Central memory CD4-positive, alpha-beta T cell (primary cell): ENCODE measurements around the gene GAN.

Experiments used
- DNase-seq: peaks from one replicate; pipeline ENCODE4 v3.0.0; 2022
- total RNA-seq, 3 experiments: gene quantifications; one replicate each; lab custom pipeline; 2026; lab: John Stamatoyannopoulos, UW

The GAN gene, protein sequence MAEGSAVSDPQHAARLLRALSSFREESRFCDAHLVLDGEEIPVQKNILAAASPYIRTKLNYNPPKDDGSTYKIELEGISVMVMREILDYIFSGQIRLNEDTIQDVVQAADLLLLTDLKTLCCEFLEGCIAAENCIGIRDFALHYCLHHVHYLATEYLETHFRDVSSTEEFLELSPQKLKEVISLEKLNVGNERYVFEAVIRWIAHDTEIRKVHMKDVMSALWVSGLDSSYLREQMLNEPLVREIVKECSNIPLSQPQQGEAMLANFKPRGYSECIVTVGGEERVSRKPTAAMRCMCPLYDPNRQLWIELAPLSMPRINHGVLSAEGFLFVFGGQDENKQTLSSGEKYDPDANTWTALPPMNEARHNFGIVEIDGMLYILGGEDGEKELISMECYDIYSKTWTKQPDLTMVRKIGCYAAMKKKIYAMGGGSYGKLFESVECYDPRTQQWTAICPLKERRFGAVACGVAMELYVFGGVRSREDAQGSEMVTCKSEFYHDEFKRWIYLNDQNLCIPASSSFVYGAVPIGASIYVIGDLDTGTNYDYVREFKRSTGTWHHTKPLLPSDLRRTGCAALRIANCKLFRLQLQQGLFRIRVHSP
- total RNA-seq: 31.8 to 73.4 (median 47.1) reads per million in 3 experiments

DNA sequence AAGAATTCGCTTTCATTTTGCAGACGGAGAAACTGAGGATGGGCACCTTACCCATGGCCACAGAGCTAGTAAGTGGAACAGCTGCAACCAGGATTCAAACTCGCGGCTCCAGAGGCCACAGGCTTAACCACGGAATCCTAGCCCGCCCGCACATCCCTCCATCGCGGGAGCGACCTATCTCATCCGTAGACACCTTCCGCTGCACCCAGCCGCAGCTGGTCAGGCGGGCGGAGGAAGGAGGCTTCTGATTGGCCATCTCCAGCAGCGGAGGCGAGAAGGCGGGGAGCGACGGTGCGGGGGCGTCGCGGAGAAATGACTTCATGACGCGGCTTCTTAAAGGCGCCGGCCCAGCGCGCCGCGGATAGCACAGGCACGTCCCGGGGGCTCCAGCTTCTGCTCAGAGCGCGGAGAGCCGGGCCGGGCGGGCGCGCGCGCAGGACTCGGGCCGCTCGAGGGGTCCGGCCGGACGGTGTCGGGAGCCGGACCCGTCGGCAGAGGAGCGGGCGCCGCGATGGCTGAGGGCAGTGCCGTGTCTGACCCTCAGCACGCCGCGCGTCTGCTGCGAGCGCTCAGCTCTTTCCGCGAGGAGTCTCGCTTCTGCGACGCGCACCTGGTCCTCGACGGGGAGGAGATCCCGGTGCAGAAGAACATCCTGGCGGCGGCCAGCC, at the start of gene GAN:
TSS of gene GAN (plus strand) at position 360 of the 668 bp plus-strand sequence. CDS start at position 512, 152 bp downstream.
- DNase-seq: peak; percentile 93

DNA sequence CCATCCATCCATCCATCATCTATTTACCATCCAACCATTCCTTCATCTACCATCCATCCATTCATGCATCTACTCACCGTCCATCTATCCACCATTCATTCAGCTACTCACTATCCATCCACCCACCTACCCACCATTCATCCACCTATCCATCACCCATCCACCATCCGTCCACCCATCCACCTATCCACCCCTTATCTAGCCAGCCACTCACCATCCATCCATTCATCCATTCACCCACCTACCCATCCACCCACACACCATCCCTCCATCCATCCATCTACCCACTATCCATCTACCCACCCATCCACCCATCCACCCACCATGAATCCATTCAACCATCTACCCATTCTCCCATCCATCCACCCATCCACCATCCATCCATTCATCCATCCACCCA, 49.7 kb upstream of the GAN start:
- no peak for DNase-seq

DNA sequence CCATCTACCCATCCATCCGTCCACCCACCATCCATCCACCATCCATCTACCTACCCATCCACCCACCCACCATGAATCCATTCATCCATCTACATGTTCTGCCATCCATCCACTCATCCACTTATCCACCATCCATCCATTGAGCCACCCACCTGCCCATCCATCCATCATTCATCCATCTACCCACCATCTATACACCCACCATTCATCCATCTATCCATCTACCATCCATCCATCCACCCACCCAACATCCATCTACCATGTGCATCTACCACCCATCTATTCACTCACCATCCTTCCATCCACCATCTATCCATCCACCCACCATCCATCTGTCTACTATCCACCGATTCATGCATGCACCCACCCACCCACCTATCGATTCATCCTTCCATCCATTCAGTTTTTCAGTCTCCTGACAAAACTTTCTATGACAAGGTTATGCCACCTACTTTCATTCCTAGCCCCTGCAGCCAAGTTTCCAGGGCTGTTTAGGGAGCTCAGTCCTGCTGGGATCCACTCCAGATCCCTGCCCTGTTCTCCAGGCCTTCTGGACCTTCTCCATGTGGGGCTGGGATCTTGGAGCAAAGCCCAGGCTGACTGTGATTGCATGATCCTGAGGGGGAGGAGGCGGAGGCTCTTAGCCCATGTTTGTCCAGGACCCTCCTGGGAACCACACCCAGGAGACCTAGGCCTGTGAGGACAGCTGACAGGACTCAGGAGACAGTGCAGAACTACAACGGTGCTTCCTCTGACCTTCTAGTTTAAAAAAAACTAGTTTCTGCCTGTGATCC, 48.9 kb upstream of the GAN start:
- DNase-seq: no peak

DNA sequence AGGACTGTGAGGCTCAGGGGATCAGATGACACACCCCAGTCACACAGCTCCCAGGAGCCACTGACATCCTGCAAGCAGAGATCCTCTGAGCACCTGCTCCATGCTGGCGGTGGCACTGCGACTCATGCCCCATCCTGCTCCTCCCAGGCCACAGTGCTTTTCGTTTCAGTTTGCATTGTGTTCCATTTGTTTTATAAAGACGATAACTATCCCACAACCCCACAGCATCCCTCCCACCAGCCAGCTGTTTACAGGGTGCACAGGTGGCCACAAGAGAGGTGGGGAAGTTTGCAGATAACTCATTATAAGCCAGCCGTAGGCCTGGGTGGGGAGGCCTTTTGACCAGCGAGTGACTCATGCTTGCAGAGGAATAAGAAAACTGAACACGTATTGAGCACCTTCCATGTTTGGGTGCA, 48.1 kb upstream of the GAN start:
- no peak for DNase-seq

DNA sequence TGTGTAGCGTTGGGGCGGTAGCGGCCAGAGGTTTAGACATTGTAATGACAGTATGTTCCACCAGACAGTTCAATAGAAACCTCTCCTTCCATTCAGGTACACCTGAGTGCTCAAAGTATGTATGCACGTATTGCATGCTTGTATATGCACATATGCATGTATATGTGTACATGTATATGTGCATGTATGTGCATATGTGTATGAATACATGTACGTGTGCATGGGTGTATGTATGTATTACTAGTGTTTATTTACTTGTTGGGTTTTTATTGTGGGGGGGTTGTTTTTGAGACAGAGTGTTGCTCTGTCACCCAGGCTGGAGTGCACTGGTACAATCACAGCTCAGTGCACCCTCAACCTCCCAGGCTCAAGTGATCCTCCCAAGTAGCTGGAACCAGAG, 46.3 kb upstream of the GAN start:
- DNase-seq: no peak

DNA sequence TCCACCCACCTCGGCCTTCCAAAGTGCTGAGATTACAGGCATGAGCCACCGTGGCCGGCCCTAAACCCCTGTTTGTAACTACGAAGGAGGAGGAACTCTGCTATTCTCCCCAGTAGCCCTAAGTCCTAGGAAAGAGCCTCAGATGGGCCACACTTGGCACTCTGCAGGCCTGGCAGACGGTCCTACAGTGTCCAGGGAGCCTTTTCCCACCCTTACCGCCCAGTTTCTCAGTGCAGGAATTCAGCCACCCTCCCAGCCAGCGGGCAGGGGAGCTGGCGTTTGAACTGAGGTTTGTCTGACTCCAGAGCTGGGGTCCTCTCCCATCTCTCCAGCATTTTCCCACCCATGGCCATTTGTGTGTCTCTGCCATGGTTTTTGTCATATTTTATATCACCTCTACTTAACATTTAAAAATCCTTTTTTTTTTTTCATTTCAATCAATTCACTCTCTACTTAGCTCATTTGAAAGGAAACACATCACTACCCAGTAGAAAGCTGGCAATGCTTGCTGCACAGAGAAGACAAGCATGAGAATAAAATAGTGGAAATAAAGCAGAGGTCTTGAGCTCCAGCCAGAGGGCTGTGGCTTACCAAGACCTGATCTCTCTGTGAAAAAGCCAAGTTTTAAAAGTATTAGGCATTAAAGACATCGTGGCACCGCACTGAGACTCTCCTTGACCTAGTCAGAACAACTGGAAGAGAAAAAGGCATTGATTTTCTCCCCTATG, 41.4 kb upstream of the GAN start:
- DNase-seq: no peak

DNA sequence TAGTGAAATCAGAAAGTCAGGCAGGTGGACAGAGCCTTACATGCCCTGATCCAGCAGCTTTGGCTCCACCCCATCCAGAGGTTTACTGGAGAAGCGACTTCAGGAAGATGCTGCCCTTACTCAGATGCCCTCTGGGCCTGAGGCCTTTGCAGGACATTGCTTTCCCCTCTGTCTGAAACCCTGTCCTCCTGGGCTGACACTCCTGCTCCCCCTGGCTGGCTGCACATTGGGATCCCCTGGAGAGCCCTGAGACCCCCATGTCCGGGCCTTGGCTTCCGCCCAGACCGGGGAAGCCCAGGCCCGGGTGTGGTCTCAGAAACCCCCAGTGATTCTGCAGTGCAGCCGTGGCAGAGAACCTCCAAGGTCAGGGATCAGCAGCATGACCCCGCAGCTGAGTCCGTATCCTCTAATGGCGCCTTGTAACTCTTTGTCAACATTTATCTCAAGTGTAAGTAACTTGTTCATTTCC, 39.7 kb upstream of the GAN start:
- no peak for DNase-seq

DNA sequence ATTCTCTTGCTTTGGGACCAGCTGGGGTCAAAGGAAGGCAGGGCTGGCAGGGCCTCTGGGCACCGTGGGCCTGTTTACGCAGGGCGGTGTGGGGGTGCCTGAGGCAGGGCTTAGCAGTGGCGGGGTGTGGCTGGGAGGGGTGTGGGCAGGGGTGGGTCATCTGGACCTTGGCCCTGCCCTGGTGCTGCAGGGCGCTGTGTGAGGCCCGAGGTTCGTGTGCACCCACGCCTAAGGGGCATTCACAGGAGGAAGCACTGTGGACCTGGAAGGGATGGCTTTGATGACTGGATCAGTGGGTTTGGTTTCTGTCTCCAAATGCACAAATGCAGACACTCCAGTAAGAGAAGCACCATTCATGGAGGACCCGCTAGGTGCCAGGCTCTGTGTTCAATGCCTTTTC, 39.0 kb upstream of the GAN start:
- no peak for DNase-seq

DNA sequence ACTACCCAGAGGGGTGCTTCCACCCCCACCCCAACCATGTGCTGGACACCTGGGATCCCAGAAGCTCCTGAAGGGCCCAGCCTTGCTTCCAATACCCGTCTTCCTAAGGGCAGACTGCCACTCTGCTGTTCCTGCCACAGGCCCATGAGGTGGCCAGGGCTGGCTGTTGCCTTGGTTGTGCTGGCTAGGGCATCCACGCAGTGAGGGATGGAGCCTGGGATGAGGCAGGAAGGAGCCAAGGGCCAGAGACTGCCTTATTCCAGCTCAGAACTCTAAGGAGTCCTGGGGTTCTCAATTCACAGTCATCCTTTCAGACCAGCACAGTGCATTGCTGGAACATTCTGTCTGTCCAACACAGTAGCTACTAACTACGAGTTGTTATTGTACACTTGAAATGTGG, 38.4 kb upstream of the GAN start:
- DNase-seq: no peak

DNA sequence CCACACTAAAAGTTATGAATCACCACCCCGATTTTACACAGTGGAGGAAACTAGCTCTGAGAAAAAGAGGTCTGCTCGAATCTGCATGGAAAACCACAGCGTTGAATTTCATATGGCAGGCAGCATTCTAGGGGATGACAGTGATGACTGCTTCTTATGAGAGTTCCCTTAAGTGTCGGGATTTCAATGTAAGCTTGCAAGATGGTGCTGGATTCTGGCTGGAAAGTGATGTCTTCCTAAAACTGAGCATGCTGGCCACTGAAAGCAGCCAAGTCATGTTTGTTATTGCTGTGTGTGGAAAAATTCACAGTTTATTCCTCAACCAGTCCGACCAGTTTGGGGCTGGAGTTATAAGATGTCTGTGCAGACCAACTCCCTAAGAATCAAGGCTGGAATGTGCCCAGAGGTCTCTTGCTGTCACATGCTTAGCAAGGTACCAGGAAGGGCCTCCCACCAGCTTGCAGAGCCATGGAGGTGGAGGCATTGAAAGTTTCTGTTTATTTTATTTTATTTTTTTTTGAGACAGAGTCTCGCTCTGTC, 37.2 kb upstream of the GAN start:
- no peak for DNase-seq

DNA sequence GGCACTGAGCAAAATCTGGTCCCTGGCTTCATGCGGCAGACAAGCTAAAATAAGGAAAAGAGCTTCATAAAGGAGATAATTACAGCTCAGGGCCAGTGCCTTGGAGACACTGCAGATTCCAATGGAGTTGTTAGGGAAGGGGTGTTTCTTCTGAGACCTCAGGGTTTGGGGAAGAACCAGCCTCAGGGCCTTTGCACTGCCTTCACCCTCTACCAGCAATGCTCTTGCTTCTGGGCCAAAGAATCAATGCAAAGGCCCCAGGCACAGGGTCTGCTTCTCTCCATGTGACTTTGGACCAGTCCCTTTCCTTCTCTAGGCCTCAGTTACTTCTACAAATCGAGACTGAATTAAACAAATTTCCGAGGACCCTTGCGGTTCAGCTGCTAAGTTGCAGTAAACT, 36.2 kb upstream of the GAN start:
- no peak for DNase-seq

DNA sequence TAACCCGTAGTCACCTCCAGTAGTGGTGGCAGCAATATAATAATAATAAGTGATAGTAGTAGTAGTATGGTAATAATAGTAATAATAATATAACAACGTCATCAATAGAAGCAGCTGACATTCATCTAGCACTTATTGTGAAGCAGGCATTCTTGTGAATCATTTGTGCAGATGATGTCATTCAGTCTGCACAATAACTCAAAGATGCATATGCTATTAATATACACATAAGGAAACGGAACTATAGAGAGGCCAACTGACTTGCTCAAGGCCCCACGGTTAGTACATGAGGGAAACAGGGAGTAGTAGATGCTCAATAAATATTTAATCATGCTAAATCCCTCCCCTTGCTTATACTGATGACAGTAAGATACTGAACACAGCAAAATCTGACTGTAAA, 35.4 kb upstream of the GAN start:
- no peak for DNase-seq

DNA sequence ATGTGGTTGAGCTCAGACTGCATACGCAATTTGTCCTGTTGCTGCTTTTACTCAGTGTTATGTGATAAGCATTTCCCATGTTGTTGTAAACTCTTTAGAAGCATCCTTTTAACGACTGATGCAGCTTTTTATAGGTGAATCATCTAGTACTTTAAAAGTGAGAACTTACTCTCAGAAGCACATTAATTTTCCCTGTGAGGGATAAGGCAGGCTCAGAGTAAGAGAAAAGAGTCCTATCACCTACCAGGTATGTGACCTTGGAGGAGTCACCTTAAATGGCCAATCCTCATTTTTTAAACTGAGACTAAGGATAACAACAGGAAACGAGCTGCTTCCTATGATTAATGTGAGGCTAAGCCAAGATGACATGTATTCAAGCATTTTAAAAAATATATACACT, 34.4 kb upstream of the GAN start:
- DNase-seq: no peak

DNA sequence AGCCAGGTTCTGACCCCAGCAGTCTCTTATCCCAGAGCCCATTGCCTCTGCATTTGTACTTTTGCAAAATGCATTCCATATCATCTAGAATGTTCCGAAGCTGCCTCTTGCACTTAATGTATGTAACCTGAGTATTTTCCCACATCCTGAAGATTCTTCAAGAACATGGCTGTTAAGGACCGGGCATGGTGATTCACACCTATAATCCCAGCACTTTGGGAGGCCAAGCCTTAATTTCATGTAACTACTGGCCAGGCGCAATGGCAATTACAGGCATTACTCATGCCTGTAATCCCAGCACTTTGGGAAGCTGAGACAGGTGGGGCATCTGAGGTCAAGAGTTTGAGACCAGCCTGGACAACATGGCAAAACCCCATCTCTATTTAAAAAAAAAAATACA, 31.7 kb upstream of the GAN start:
- no peak for DNase-seq

DNA sequence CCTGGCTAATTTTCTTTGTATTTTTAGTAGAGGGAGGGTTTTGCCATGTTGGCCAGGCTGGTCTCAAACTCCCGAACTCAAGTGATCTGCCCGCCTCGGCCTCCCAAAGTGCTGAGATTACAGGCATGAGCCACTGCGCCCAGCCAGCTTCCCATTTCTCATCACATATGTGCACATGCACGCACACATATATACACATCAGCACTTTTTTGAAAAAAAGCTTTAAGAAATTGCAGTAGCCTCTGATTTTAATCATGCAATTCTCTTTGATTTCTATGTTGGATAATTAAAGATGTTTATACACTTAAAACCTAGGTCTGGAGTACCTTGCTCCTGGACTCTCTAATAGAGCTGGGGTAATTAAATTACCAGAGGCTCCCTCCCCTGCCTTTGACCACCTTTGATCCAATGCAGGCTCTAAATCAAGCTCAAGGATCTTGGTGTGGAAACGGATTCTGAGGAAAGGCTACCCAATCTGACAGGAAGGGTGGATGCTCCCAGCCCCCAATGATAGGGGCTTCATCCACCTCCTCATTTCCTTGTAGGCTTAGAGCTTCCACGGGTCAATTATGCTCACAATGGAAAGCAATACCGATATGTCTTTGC, 29.7 kb upstream of the GAN start:
- DNase-seq: no peak

DNA sequence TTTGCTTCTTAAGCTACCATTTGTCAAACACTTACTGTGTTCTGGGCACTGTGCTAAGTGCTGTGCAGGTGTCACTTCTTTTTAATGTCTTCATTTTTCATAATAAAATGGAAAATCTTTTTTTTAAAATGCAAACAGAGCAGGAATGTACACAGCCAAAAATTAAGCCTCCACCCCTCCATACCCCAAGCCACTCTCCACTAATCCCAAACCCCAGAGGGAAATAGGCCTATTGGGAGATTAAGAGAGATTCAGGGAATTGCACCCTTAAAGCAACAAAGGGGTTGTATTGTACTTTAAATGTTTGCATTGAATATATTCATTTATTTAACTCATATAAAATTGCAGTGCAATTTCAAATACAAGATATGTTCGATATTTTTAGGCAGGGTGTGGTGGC, 28.6 kb upstream of the GAN start:
- no peak for DNase-seq

DNA sequence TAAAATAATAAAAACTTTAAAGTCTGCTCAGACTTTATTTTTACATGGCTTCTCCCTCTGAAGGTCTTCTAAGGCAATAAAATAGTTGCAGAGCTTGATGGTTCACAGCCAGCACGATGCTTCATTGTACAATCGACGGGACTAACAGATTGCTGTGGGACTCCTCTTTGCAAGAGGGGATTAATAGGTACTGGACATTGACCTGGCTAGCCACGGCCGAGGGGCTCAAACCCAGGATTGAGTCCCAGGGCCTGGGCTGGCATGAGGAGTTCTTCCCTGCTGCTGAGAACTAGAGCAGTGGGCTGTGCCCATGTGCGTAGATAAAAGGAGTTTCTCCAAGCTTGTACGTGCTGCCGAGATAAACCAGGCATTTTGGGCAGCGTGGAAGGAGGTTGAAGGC, 23.6 kb upstream of the GAN start:
- DNase-seq: no peak

DNA sequence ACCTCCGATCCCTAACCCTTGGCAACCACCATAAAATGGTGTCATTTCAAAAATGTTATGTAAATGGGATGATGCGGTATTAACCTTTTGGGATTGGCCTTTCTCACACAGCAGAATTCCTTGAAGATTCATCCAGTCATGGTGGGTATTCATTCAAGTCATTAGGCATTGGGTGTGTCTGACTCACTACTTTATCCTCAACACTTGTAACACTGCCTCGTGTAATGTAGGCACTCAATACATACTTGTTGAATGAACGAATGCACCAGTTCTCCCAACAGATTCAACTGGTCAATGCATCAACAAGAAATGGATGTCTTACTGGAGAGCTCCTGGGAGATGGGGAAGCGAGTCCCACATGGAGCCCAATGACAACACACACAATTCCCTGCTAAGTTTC, 21.8 kb upstream of the GAN start:
- no peak for DNase-seq

DNA sequence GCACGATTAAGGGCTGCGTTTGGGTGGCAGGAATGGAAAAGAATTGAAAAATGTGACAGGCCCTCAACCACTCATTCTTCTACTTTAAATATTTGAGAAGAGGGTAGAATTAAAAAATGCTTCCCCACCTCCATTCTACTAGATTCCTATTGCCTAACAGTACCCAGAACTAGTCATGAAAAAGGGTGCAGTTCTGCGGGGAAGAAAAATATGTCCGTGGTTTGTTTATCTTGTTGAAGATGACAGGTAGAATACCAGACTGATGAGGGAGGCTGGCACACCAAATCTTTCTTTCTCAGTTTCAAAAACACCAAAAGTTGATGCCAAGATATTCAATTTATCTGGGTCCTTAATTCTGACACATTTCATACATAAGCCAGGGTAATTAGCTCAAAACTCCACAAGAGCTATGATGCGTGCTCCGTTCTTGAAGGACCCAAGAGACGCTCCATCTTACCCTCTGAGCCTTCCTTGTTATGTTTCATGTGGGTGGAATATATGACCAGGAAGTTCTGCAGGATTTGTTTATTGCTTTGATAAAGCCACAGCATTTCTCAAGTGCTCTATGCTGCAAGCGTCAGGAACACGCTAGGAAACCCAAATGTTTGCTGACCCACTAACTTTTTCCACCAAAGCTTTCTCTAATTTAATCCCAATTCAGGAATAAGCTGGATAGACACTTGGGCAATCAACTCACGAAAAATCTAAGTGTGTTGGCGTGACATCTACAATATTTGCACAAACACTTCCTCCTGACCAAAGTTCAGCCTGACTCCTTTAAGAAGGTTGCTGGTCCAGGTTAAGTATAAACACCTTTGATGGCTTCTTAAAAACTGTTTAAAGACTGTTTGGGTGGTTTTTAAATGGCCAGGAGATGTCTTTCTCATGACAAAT, 20.6 kb upstream of the GAN start:
- no peak for DNase-seq

DNA sequence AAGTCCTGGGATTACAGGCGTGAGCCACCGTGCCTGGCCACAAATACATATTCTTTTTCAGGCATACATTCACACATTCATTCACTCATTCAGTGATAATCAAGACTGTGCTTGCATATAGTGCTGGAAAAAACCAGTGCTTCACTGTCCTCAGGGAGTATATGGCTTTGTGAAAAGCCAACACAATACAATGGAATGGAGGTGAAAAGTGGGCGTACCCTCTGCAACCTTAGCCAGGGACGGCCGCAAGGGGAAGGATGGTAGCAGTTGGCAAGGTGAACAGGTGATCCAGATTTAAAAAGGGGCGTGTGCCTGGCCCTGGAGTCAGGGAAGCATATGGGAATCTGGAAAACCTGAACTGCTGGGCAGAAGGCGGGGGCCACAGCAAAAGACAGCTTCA, 18.1 kb upstream of the GAN start:
- no peak for DNase-seq

DNA sequence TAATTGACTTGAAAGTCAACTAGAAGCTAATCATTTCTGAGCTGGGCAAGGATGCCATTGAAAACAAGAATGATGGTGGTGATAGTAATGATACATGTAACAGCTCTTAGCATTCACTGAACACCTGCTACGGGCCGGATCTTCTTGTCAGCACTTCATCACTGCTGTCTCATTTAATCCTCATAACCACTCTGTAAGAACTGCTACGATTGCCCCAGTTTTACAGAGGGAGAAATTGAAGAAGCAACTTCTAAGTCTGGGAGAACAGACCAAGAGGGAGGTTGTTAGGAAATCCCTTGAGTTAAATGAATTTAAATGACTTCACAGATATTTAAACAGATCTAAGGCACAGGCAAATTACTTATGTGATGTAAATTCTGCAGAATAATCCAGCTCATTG, 7.0 kb upstream of the GAN start:
- DNase-seq: no peak
